Measurements from ENCODE around the gene PRKCE.
"Not testable (repeated sequence)": the region's sequence is repeated elsewhere in the genome, so short reads cannot be mapped to it uniquely, and the experiment has no call there.

The PRKCE gene

DNA sequence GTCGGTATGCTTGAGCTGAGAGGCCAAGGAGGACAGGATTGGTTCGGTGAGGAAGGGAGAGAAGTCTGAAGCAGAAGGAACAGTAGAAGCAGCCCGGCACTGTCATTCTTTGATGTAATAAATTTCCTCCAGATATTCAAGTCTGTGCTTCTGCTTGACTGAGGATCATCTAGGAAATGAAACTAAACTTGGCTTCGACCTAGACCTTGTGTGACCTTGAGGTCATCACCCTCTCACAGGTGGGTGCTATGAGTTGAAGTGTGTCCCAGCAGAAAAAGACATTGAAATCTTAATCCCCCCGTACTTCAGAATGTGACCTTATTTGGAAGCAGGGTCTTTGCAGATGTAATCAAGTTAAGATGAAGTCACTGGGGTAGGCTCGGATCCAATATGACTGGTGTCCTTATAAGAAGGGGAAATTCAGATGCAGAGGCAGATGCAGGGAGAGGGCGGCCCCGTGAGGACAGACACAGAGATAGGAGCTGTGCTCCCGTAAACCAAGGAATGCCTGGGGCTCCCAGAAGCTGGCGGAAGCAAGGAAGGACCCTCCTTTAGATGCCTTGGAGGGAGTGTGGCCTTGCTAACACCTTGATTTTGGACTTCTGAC, 49.0 kb downstream of the PRKCE start:
- DNase-seq = no peak

DNA sequence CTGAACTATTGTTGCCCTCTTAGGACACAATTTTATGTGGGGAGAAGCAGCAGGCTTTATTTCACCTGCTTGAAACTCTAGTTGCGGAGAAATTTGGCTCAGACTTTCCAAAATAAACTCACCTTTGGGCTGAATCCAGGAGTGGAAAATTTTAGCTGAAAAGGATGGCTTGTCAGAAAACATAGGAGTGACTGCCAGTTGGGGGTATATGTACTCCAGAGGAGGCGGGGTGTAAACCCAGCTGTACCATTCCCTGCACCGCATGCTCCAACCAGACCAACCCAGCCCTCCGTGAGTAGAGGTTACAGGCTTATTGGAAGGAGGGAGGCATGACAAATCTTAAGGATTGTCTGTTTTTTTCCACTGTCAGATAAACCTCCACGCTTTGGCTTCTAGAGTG, 53.8 kb downstream of the PRKCE start:
- no peak for DNase-seq

DNA sequence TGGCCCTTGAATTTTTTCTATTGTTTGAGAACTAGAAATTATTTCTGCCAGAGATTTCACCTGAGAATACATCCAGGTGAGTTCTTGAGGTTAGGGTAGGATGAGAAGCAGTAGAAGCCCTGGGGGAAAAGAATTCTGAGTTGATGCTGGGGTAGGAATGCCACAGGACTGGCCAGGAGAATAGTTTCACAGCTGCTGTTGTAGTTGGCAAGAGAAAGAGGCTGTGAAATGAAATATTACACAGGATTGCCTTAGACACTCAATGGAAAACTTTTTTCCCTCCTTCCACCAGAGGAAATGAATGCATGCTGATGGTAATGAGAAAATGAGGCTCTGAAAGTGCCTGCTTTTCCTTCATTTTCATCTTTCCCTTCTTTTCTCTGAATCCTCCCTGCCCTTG, 54.6 kb downstream of the PRKCE start:
- no peak for DNase-seq

- no peak for DNase-seq
Measured at GRCh38 chr2:45707006-45707405, 55.5 kb downstream of the PRKCE start.

DNA sequence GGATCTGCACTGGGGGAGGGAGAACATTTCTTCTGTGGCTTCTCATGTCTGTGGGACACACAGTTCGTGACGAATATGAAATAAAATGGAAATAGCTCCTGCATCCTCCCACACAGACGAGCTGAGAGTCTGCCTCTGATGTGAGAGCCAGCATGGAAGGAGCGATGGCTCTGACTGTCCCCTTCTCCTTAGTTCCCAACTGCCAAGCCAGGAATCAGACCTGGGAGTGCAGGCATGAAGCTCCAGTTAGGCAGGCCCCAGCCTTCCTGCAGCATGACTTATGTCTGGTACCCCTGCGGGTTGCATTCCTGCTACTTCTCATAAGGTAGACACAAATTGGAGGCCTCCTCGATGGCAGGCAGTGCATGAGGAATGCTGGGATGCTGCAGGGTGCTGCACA, 56.2 kb downstream of the PRKCE start:
- DNase-seq = no peak

- no peak for DNase-seq
Measured at GRCh38 chr2:45708501-45708900, 57.0 kb downstream of the PRKCE start.

DNA sequence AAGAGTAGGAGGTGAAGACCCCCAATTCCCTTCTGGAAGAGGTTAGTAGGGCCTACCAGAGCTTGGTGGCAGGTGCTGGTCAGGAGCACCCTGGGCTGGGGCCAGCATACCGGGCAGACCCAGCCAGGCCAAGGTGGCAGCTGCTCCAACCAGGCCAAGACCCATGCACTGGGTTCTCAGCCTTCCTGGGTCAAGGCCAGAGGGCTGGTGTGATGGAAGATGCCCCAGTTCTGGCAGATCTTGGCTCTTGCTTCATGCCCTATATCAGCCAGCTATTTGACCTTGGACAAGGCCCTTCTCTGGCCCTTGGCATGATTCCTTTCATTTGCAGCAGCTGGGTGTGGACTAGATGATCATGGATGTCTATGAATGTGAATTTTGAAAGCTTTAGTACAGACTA, 57.7 kb downstream of the PRKCE start:
- no peak for DNase-seq

GRCh38 chr2:45710468-45710867, 59.0 kb downstream of the PRKCE start:
- no peak for DNase-seq

DNA sequence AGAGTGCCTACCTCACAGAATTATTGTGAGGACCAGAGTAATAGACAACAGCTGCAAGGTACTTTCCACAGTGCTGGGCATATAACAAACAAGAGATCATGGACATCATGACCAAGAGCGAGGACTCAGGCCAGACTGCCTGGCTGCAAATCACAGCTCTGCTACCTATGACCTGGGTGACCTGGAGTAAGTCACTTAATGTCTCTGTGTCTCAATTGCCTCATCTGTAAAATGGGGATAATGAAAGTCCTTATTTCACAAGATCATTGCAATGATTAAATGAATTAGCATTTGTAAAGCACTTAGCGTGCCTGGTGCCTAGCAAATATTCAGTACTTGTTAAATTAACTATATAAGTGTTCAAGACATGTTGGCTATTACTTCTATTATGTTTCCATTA, 59.7 kb downstream of the PRKCE start:
- no peak for DNase-seq

GRCh38 chr2:45712570-45712969, 61.1 kb downstream of the PRKCE start:
- DNase-seq = no peak

GRCh38 chr2:45713136-45713535, 61.7 kb downstream of the PRKCE start:
- DNase-seq = no peak

DNA sequence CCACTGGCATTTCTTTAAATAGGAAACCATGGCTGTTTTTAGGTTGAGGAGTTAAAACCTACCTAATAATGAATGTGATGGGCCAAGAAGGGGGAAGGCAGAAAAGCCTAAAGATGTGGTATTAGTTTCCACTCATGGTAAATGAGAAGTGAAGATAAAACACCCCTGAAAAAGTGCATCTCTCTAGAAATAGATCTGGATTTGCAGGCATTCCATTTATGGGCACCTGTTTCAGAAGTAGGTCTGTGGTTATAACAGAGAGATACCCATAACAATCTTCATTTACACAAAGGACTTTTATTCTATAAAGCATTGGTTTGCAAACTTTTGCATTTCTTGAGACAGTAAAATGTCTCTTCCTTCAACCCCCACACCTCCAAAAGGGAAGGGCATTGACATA, 62.1 kb downstream of the PRKCE start:
- no peak for DNase-seq

DNA sequence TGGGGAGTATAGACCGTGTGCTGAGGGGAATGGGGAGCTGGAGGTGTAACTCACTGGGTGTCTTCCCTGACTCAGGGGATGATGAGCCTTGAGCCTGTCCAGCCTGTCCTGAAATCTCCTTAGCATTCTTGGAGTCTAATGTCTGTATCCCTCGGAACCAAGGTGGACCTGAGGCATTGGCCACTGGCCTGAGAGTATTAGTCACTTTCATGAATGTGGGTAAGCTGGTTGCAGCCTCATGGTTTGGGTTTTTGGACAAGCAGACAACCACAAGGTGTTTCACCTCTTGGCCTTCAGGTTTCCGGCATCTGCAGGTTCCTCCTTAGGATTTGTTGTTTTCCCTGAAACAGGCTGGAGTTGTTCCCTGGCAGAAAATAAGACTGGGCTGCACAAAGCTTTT, 63.2 kb downstream of the PRKCE start:
- DNase-seq = no peak

GRCh38 chr2:45715601-45716379, 64.3 kb downstream of the PRKCE start:
- no peak for DNase-seq

- not testable (repeated sequence) for DNase-seq
Measured at GRCh38 chr2:45716432-45716831, 65.0 kb downstream of the PRKCE start.

- no peak for DNase-seq
Measured at GRCh38 chr2:45716915-45717314, 65.4 kb downstream of the PRKCE start.

DNA sequence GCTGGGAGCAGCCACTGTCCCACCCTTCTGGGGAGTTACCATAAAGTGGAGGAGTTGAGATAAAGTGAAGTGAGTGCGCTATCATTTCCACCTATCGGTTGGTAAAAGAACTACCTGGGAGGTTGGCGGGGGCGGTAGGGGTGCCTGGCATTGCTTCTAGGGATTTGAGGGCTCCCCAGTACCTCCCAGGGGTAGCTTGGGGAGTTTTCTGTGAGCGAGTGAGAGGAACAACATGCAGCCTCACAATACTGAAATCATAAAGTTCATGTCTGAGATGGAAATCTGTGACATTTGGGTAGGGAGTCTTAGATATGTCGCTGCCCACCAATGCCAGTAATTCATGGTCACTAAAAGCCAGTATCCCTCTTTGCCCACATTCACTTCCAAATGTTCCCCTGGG, 68.7 kb downstream of the PRKCE start:
- DNase-seq = no peak

DNA sequence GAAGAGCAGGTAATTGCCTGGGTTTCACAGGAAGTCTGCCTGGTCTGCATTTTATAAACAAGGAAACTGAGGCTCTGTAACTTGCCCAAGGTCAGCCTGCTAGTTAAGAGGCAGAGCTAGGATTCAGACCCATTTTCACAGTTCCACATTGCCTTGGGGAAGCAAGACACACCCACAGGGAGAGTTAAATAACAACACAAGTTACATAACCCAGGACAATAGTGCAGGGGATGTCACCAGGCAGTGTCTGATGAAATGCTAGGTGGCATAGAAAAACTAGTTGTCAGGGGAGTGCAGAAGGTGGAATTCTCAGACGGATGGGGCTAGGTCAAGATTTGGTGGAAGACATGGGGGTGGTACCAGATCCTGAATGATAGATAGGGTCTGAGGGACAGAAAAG, 69.7 kb downstream of the PRKCE start:
- no peak for DNase-seq

- no peak for DNase-seq
Measured at GRCh38 chr2:45722477-45722876, 71.0 kb downstream of the PRKCE start.

- no peak for DNase-seq
Measured at GRCh38 chr2:45723857-45724256, 72.4 kb downstream of the PRKCE start.

DNA sequence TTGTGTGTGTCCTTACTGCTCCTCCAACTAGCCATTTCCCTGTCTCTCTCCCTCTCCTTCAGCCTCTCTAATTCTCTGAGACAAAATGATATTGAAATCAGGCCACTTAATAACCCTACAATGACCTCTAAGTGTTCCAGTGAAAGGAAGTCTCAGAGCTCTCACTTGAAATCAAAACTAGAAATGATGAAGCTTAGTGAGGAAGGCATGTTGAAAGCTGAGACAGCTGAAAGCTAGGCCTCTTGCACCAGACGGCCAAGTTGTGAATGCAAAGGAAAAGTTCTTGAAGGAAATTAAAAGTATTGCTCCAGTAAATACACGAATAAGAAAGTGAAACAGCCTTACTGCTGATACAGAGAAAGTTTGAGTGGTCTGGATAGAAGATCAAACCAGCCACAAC, 72.9 kb downstream of the PRKCE start:
- DNase-seq = no peak

- no peak for DNase-seq
Measured at GRCh38 chr2:45725731-45726130, 74.3 kb downstream of the PRKCE start.

DNA sequence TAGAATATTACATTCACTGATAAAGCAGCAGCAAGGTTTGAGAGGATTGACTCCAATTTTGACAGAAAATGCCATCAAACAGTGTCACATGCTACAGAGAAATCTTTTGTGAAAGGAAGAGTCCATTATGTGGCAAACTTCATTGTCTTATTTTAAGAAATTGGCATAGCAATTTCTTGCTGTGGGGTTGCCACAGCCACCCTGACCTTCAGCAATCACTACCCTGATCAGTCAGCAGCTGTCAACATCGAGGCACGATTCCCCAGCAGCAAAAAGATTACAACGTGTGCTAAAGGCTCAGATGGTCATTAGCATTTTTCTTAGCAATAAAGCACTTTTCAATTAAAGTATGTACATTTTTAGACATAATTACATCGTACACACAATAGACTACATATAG, 74.7 kb downstream of the PRKCE start:
- DNase-seq = no peak

GRCh38 chr2:45728458-45728942, 77.0 kb downstream of the PRKCE start:
- DNase-seq = peak in 1 of 2 donors; percentile 60
